Osteoblast (primary cell): Measurements from ENCODE around the gene INPP4B. TPM values are rescaled to one million over a fixed set of nuclear protein-coding genes. Genes with fewer than 3 reads are reported as not detected.

Experiments
- DNase-seq: peaks from one replicate; pipeline ENCODE4 v3.0.0; 2011; ENCODE audit warnings: low spot score, mixed read lengths; ENCODE audit not compliant: insufficient read length; ENCODE audit errors: missing footprints
- H2AFZ ChIP-seq: 2 replicates; pipeline ENCODE4 v1.6.0; 2011; ENCODE audit warnings: mild to moderate bottlenecking, low read length
- H3K27ac ChIP-seq: 2 replicates; pipeline ENCODE4 v1.5.1; 2011; ENCODE audit warnings: mild to moderate bottlenecking, low read depth, low read length, moderate library complexity
- H3K27me3 ChIP-seq: 2 replicates; pipeline ENCODE4 v1.6.0; 2012; ENCODE audit warnings: mild to moderate bottlenecking, control low read depth, inconsistent platforms, low read length, moderate library complexity; ENCODE audit not compliant: insufficient read depth
- H3K36me3 ChIP-seq: 2 replicates; pipeline ENCODE4 v1.5.1; 2011; ENCODE audit warnings: mild to moderate bottlenecking, low read length, control low read depth, moderate library complexity; ENCODE audit not compliant: insufficient read depth
- H3K4me1 ChIP-seq: 2 replicates; pipeline ENCODE4 v1.5.1; 2011; ENCODE audit warnings: mild to moderate bottlenecking, low read length, control low read depth, moderate library complexity; ENCODE audit not compliant: insufficient read depth
- H3K4me2 ChIP-seq: 2 replicates; pipeline ENCODE4 v1.6.0; 2011; ENCODE audit warnings: mild to moderate bottlenecking, low read length; ENCODE audit not compliant: insufficient read depth
- H3K4me3 ChIP-seq: fragments of 200-600 bp; sonication (generic); 3 replicates; pipeline ENCODE4 v1.5.1; 2012; ENCODE audit warnings: mild to moderate bottlenecking, low read length, inconsistent platforms; ENCODE audit not compliant: insufficient read depth
- H3K79me2 ChIP-seq: 2 replicates; pipeline ENCODE4 v1.6.0; 2012; ENCODE audit warnings: mild to moderate bottlenecking, low read length, control low read depth, inconsistent platforms; ENCODE audit not compliant: insufficient read depth
- H3K9me3 ChIP-seq: 2 replicates; pipeline ENCODE4 v1.5.1; 2011; ENCODE audit warnings: low read depth, low read length, control low read depth
- H4K20me1 ChIP-seq: 2 replicates; pipeline ENCODE4 v1.6.0; 2012; ENCODE audit warnings: mild to moderate bottlenecking, low read length, control low read depth; ENCODE audit not compliant: insufficient read depth
- CTCF ChIP-seq: IDR thresholded peaks from 2 replicates; pipeline ENCODE4 v1.5.1; 2011; ENCODE audit warnings: mild to moderate bottlenecking, low read depth, low read length, moderate library complexity; ENCODE audit errors: extremely low read depth
- total RNA-seq: library from RNA; depleted of rRNA; stranded (reverse); fragments of >200 nt; gene quantifications from 2 replicates; pipeline ENCODE4 v1.2.3, GENCODE V29; 2012

The INPP4B gene
- total RNA-seq, 1 donor: 11.6 TPM

DNA sequence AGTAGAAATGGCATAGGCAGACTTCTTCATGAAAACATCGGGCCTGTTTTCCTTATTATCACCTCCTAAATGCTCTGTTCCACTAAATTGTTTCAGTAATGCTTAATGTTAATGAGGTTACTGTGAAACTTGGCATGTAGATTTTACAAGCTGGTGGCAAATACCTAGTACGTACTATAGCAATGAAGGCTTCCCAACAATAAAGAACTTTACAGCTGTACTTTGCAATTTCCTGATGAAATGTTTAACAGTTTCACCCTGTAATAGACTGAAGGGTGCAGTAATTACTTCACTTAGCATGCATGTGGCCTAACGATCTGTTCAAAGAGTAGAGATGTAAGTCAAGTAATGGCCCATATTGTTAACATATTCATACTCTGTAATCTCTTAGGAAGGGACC is 685.0 kb downstream of the INPP4B start:
- Histone ChIP-seq H2AFZ (no peak overlapping the region), H3K4me3 (no peak overlapping the region), H3K79me2 (no peaks in the 10 kb centered on the region), H3K4me1 (no peaks in the 10 kb centered on the region), H3K4me2 (no peak overlapping the region), H3K27ac (no peak overlapping the region), H4K20me1 (no peaks in the 10 kb centered on the region), H3K36me3 (no peaks in the 10 kb centered on the region), H3K9me3 (no peaks in the 10 kb centered on the region), H3K27me3 (no peaks in the 10 kb centered on the region)
- no peak for TF ChIP-seq CTCF
- DNase-seq: no peak

GRCh38 chr4:142160509-142160908 is 685.6 kb downstream of the INPP4B start:
- no peaks in the 10 kb centered on the region for H3K9me3 ChIP-seq
- H4K20me1 ChIP-seq: no peaks in the 10 kb centered on the region
- no peak overlapping the region for H2AFZ ChIP-seq
- TF ChIP-seq CTCF: no peak
- no peak overlapping the region for H3K4me2 ChIP-seq
- H3K79me2 ChIP-seq: no peaks in the 10 kb centered on the region
- H3K4me1 ChIP-seq: no peaks in the 10 kb centered on the region
- H3K27me3 ChIP-seq: no peaks in the 10 kb centered on the region
- no peak overlapping the region for H3K4me3 ChIP-seq
- no peak for DNase-seq
- H3K27ac ChIP-seq: no peak overlapping the region
- H3K36me3 ChIP-seq: no peaks in the 10 kb centered on the region

GRCh38 chr4:142158980-142159379 is 687.1 kb downstream of the INPP4B start:
- no peak overlapping the region for H3K4me3 ChIP-seq
- H2AFZ ChIP-seq: no peak overlapping the region
- no peaks in the 10 kb centered on the region for H3K79me2 ChIP-seq
- no peak for TF ChIP-seq CTCF
- H3K4me1 ChIP-seq: no peaks in the 10 kb centered on the region
- H3K4me2 ChIP-seq: no peak overlapping the region
- no peaks in the 10 kb centered on the region for H3K27me3 ChIP-seq
- no peaks in the 10 kb centered on the region for H3K36me3 ChIP-seq
- DNase-seq: no peak
- H4K20me1 ChIP-seq: no peaks in the 10 kb centered on the region
- H3K9me3 ChIP-seq: no peaks in the 10 kb centered on the region
- H3K27ac ChIP-seq: no peak overlapping the region

DNA sequence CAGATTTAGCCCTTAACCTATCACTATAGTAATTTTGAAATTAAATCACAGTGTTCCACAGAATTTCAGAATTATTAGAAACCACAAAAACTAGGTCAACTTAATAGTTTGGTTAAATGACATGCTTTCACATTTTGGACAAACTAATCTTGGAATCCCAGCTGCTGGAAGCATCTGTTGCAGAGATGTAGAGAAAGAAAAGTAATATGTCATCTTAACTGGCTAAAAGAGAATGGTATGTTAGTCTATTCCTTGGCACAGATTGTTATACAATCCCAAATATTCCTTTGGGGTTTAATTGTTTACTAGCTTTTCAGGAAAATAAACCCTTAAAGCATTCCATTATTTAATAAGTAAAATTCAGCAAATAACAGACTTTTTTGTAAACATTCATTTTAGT is 689.8 kb downstream of the INPP4B start:
- TF ChIP-seq CTCF: no peak
- no peaks in the 10 kb centered on the region for H3K4me1 ChIP-seq
- no peak overlapping the region for H3K4me3 ChIP-seq
- no peaks in the 10 kb centered on the region for H3K79me2 ChIP-seq
- no peak overlapping the region for H3K27ac ChIP-seq
- no peaks in the 10 kb centered on the region for H4K20me1 ChIP-seq
- no peak for DNase-seq
- no peak overlapping the region for H3K4me2 ChIP-seq
- H3K36me3 ChIP-seq: no peaks in the 10 kb centered on the region
- H3K9me3 ChIP-seq: no peaks in the 10 kb centered on the region
- no peaks in the 10 kb centered on the region for H3K27me3 ChIP-seq
- no peak overlapping the region for H2AFZ ChIP-seq
